Mammary epithelial cell (primary cell): Measurements from ENCODE around the gene PSMB9.

Experiments
- CTCF ChIP-seq, 2 donors: IDR thresholded peaks in 1 of 2; conservative IDR thresholded peaks in 1 of 2; 2 replicates each; pipeline ENCODE4 v1.5.1; 2011 to 2012; ENCODE audit warnings: inconsistent platforms in 2 of 2, low read length in 2 of 2, mild to moderate bottlenecking in 2 of 2, control low read depth in 1 of 2, low read depth in 1 of 2; ENCODE audit not compliant: insufficient read depth in 1 of 2; ENCODE audit errors: extremely low read depth in 1 of 2
- EZH2 ChIP-seq: IDR thresholded peaks from 2 replicates; pipeline ENCODE4 v1.6.1; 2012; ENCODE audit warnings: low read length, inconsistent platforms, borderline replicate concordance

- TF ChIP-seq CTCF (conservative IDR thresholded peaks at IDR 0.05 in 1 of 2, IDR thresholded peaks at IDR 0.05 in 1 of 2; ENCODE audit: extremely low read depth in 1 of 2, insufficient read depth in 1 of 2, low read depth in 1 of 2, low read length in 2 of 2) (no peak), EZH2 (no peak)
Measured at GRCh38 chr6:32887616-32888015, 33.6 kb downstream of the PSMB9 start.
